WTC11 (cell line): ENCODE measurements around the gene LRRC70. TPM values are rescaled to one million over a fixed set of nuclear protein-coding genes. Genes with fewer than 3 reads are reported as not detected.

ENCODE experiments used
- ATAC-seq: fragments of 200-7000 bp; cut with Tn5 transposase; 2 replicates; pipeline ENCODE4 v1.10.0; 2021; ENCODE audit warnings: mild to moderate bottlenecking, moderate library complexity
- CTCF ChIA-PET: fragments of 300-600 bp; sonication (Branson Sonifier 250); formaldehyde crosslinking; loops from one replicate; lab custom pipeline; 2021; ENCODE audit warnings: antibody characterized with exemption; lab: Charles Lee
- POLR2A ChIA-PET: fragments of 350-600 bp; sonication (Branson Sonifier 250); formaldehyde crosslinking; loops from one replicate; lab custom pipeline; 2021; ENCODE audit warnings: antibody characterized with exemption; lab: Charles Lee
- DNase-seq: peaks from one replicate; pipeline ENCODE4 v3.0.0; 2021; ENCODE audit warnings: low spot score
- H3K27ac Mint-ChIP-seq: 2 replicates; pipeline ENCODE4 v1.8.0; 2021; ENCODE audit warnings: mixed read lengths
- H3K27me3 Mint-ChIP-seq: 2 replicates; pipeline ENCODE4 v1.8.0; 2021; ENCODE audit warnings: low read depth, mild to moderate bottlenecking, moderate library complexity, mixed read lengths
- H3K36me3 Mint-ChIP-seq: 2 replicates; pipeline ENCODE4 v1.8.0; 2021; ENCODE audit warnings: mixed read lengths
- H3K4me1 Mint-ChIP-seq: 2 replicates; pipeline ENCODE4 v1.8.0; 2022; ENCODE audit warnings: mixed read lengths
- H3K4me3 Mint-ChIP-seq: 2 replicates; pipeline ENCODE4 v1.8.0; 2021; ENCODE audit warnings: mild to moderate bottlenecking, moderate library complexity, mixed read lengths
- H3K9me3 Mint-ChIP-seq: 2 replicates; pipeline ENCODE4 v1.8.0; 2021; ENCODE audit warnings: mixed read lengths
- ATF6 ChIP-seq: sonication (generic); formaldehyde crosslinking; IDR thresholded peaks from 2 replicates; pipeline ENCODE4 v1.8.1; 2023; ENCODE audit warnings: mild to moderate bottlenecking, missing genetic modification reagents
- CTCF ChIP-seq: fragments of 200-600 bp; IDR thresholded peaks from 2 replicates; pipeline ENCODE4 v1.8.0; 2022; ENCODE audit warnings: antibody characterized with exemption
- ESRRA ChIP-seq: sonication (generic); formaldehyde crosslinking; IDR thresholded peaks from 2 replicates; pipeline ENCODE4 v1.8.1; 2022; ENCODE audit warnings: mild to moderate bottlenecking, missing genetic modification reagents, borderline replicate concordance
- ETV6 ChIP-seq: sonication (generic); formaldehyde crosslinking; IDR thresholded peaks from 2 replicates; pipeline ENCODE4 v1.8.1; 2022; ENCODE audit warnings: mild to moderate bottlenecking, missing genetic modification reagents
- GABPB1 ChIP-seq: sonication (generic); formaldehyde crosslinking; IDR thresholded peaks from 2 replicates; pipeline ENCODE4 v1.8.1; 2023; ENCODE audit warnings: mild to moderate bottlenecking, missing genetic modification reagents
- GRHL2 ChIP-seq: fragments of 250-450 bp; sonication (Bioruptor Pico); IDR thresholded peaks from 2 replicates; pipeline ENCODE4 v1.8.0; 2022; ENCODE audit warnings: mild to moderate bottlenecking, moderate library complexity; ENCODE audit not compliant: insufficient replicate concordance, severe bottlenecking
- IRF1 ChIP-seq: sonication (generic); formaldehyde crosslinking; IDR thresholded peaks from 2 replicates; pipeline ENCODE4 v1.8.0; 2023; ENCODE audit warnings: missing genetic modification reagents
- NFYB ChIP-seq: sonication (generic); formaldehyde crosslinking; conservative IDR thresholded peaks from 2 replicates; pipeline ENCODE4 v1.8.0; 2022; ENCODE audit warnings: low read depth, missing genetic modification reagents
- NR3C1 ChIP-seq: sonication (generic); formaldehyde crosslinking; conservative IDR thresholded peaks from 2 replicates; pipeline ENCODE4 v1.8.1; 2023; ENCODE audit warnings: low read depth, mild to moderate bottlenecking, missing genetic modification reagents
- PREB ChIP-seq: sonication (generic); formaldehyde crosslinking; IDR thresholded peaks from 2 replicates; pipeline ENCODE4 v1.8.1; 2022; ENCODE audit warnings: mild to moderate bottlenecking, missing genetic modification reagents, moderate library complexity, borderline replicate concordance
- SMAD4 ChIP-seq: sonication (generic); formaldehyde crosslinking; IDR thresholded peaks from 2 replicates; pipeline ENCODE4 v1.8.0; 2022; ENCODE audit warnings: mild to moderate bottlenecking, missing genetic modification reagents
- TCF7 ChIP-seq: sonication (generic); formaldehyde crosslinking; IDR thresholded peaks from 2 replicates; pipeline ENCODE4 v1.8.0; 2022; ENCODE audit warnings: mild to moderate bottlenecking, low read depth, missing genetic modification reagents, moderate library complexity
- ZNF219 ChIP-seq: sonication (generic); formaldehyde crosslinking; IDR thresholded peaks from 2 replicates; pipeline ENCODE4 v1.8.0; 2023; ENCODE audit warnings: missing genetic modification reagents, mild to moderate bottlenecking, borderline replicate concordance
- ZNF317 ChIP-seq: sonication (generic); formaldehyde crosslinking; IDR thresholded peaks from 2 replicates; pipeline ENCODE4 v1.8.1; 2023; ENCODE audit warnings: low read depth, mild to moderate bottlenecking, moderate library complexity, missing genetic modification reagents, borderline replicate concordance
- total RNA-seq: library from RNA; stranded (reverse); gene quantifications from 3 replicates; pipeline ENCODE4 v1.2.3, GENCODE V29; 2021
- TF ChIP-seq, protein P1 (sequence below): sonication (generic); formaldehyde crosslinking; IDR thresholded peaks from 2 replicates; pipeline ENCODE4 v1.8.0; 2023; ENCODE audit warnings: mild to moderate bottlenecking, missing genetic modification reagents
- TF ChIP-seq, protein P2 (sequence below): sonication (generic); formaldehyde crosslinking; IDR thresholded peaks from 2 replicates; pipeline ENCODE4 v1.8.1; 2023; ENCODE audit warnings: mild to moderate bottlenecking, missing genetic modification reagents, moderate library complexity
- TF ChIP-seq, protein P3 (sequence below): sonication (generic); formaldehyde crosslinking; IDR thresholded peaks from 2 replicates; pipeline ENCODE4 v1.8.1; 2023; ENCODE audit warnings: mild to moderate bottlenecking, missing genetic modification reagents, borderline replicate concordance
- TF ChIP-seq, protein P4 (sequence below): sonication (generic); formaldehyde crosslinking; IDR thresholded peaks from 2 replicates; pipeline ENCODE4 v1.8.1; 2023; ENCODE audit warnings: mild to moderate bottlenecking, missing genetic modification reagents

The LRRC70 gene
- total RNA-seq, 1 experiment from 2014 or later: 0.37 TPM

DNA sequence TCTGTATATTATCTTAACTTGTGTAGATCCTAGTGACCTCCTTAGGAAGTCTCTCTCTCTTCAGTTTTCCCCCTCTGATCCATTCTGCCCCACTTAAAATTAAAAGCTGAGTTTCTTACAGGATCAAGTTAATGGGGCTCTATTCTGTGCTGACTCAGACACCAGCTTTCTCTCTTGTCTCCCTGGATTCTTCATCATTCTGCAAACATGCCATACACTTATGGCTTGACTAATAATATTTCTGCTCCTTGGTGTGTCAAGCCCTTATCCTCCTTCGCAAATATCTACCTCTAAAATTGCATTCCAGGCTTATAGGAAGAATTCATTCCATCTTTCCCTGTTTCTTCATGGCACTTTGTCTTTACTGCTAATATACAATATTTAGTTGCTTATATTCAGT lies 18.1 kb downstream of the LRRC70 start (continued):
- TF ChIP-seq CTCF: no peak

DNA sequence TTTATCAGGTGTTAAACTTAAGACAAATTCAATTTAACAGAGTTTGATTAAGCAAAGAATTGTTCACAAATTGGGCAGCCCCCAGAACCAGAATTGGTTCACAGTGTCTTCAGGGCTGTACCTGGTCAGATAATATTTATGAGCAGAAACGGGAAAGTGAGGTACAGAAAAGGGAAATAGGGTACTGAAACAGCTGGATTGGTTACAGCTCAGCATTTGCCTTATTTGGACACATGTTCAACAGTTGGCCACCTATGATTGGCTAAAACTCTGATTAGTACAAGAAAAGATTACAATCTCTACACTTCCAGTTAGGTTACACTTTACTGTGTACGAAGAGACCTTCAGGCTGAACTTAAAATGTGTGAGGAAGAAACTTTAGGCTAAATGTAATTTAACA lies 18.7 kb downstream of the LRRC70 start:
- H3K27me3 Mint-ChIP-seq: no peaks in the 10 kb centered on the region
- ATAC-seq: no peak
- no peak for TF ChIP-seq ESRRA (CRISPR knock-in tag)
- no peak for TF ChIP-seq ETV6 (CRISPR knock-in tag)
- TF ChIP-seq SMAD4: no peak
- TF ChIP-seq, protein P1, sequence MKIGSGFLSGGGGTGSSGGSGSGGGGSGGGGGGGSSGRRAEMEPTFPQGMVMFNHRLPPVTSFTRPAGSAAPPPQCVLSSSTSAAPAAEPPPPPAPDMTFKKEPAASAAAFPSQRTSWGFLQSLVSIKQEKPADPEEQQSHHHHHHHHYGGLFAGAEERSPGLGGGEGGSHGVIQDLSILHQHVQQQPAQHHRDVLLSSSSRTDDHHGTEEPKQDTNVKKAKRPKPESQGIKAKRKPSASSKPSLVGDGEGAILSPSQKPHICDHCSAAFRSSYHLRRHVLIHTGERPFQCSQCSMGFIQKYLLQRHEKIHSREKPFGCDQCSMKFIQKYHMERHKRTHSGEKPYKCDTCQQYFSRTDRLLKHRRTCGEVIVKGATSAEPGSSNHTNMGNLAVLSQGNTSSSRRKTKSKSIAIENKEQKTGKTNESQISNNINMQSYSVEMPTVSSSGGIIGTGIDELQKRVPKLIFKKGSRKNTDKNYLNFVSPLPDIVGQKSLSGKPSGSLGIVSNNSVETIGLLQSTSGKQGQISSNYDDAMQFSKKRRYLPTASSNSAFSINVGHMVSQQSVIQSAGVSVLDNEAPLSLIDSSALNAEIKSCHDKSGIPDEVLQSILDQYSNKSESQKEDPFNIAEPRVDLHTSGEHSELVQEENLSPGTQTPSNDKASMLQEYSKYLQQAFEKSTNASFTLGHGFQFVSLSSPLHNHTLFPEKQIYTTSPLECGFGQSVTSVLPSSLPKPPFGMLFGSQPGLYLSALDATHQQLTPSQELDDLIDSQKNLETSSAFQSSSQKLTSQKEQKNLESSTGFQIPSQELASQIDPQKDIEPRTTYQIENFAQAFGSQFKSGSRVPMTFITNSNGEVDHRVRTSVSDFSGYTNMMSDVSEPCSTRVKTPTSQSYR (CRISPR knock-in tag): no peak
- no peak for TF ChIP-seq GABPB1 (CRISPR knock-in tag)
- TF ChIP-seq GRHL2 (CRISPR knock-in tag): no peak
- TF ChIP-seq CTCF: no peak
- no peak for TF ChIP-seq PREB (CRISPR knock-in tag)
- no peak for TF ChIP-seq ZNF219
- no peak for TF ChIP-seq IRF1
- no peak for TF ChIP-seq ATF6 (CRISPR knock-in tag)
- TF ChIP-seq, protein P2, sequence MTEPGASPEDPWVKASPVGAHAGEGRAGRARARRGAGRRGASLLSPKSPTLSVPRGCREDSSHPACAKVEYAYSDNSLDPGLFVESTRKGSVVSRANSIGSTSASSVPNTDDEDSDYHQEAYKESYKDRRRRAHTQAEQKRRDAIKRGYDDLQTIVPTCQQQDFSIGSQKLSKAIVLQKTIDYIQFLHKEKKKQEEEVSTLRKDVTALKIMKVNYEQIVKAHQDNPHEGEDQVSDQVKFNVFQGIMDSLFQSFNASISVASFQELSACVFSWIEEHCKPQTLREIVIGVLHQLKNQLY (CRISPR knock-in tag): no peak
- TF ChIP-seq TCF7 (CRISPR knock-in tag): no peak
- no peak for TF ChIP-seq ZNF317 (CRISPR knock-in tag)
- TF ChIP-seq, protein P3, sequence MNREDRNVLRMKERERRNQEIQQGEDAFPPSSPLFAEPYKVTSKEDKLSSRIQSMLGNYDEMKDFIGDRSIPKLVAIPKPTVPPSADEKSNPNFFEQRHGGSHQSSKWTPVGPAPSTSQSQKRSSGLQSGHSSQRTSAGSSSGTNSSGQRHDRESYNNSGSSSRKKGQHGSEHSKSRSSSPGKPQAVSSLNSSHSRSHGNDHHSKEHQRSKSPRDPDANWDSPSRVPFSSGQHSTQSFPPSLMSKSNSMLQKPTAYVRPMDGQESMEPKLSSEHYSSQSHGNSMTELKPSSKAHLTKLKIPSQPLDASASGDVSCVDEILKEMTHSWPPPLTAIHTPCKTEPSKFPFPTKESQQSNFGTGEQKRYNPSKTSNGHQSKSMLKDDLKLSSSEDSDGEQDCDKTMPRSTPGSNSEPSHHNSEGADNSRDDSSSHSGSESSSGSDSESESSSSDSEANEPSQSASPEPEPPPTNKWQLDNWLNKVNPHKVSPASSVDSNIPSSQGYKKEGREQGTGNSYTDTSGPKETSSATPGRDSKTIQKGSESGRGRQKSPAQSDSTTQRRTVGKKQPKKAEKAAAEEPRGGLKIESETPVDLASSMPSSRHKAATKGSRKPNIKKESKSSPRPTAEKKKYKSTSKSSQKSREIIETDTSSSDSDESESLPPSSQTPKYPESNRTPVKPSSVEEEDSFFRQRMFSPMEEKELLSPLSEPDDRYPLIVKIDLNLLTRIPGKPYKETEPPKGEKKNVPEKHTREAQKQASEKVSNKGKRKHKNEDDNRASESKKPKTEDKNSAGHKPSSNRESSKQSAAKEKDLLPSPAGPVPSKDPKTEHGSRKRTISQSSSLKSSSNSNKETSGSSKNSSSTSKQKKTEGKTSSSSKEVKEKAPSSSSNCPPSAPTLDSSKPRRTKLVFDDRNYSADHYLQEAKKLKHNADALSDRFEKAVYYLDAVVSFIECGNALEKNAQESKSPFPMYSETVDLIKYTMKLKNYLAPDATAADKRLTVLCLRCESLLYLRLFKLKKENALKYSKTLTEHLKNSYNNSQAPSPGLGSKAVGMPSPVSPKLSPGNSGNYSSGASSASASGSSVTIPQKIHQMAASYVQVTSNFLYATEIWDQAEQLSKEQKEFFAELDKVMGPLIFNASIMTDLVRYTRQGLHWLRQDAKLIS (CRISPR knock-in tag): no peak
- no peak for TF ChIP-seq NR3C1 (CRISPR knock-in tag)
- TF ChIP-seq, protein P4, sequence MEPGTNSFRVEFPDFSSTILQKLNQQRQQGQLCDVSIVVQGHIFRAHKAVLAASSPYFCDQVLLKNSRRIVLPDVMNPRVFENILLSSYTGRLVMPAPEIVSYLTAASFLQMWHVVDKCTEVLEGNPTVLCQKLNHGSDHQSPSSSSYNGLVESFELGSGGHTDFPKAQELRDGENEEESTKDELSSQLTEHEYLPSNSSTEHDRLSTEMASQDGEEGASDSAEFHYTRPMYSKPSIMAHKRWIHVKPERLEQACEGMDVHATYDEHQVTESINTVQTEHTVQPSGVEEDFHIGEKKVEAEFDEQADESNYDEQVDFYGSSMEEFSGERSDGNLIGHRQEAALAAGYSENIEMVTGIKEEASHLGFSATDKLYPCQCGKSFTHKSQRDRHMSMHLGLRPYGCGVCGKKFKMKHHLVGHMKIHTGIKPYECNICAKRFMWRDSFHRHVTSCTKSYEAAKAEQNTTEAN: no peak
- no peak for TF ChIP-seq NFYB (CRISPR knock-in tag)
- TF ChIP-seq, all 79 proteins: peak for 0
- Mint-ChIP-seq H3K4me1 (peaks cover 27% of the 10 kb centered on the region), H3K9me3 (no peaks in the 10 kb centered on the region), H3K4me3 (no peak overlapping the region), H3K36me3 (peaks cover 3% of the 10 kb centered on the region; the same call in 1 of the 2 replicates), H3K27ac (no peak overlapping the region)
- POLR2A ChIA-PET: no interaction called here
- no peak for DNase-seq
- CTCF ChIA-PET: interaction anchor here (1.3 kb wide), 1 partner anchor 137 kb away, joined by 3 read pairs; no protein-coding TSS in a partner anchor
